NB4 (cell line): ENCODE results near the gene CABLES1.

Source experiments
- DNase-seq: peaks from one replicate; pipeline ENCODE4 v3.0.0; 2010; ENCODE audit warnings: low read depth
- H3K4me3 ChIP-seq: one replicate; pipeline ENCODE4 v1.5.1; 2011; ENCODE audit warnings: mild to moderate bottlenecking, low read depth, low read length, moderate library complexity
- CTCF ChIP-seq: IDR thresholded peaks from one replicate; pipeline ENCODE4 v1.5.1; 2012; ENCODE audit warnings: low read depth, low read length
- MAX ChIP-seq: IDR thresholded peaks from 2 replicates; pipeline ENCODE4 v1.6.1; 2011; ENCODE audit warnings: low read depth, low read length
- MYC ChIP-seq: IDR thresholded peaks from 2 replicates; pipeline ENCODE4 v1.6.1; 2011; ENCODE audit warnings: low read depth, low read length
- POLR2A ChIP-seq: IDR thresholded peaks from 2 replicates; pipeline ENCODE4 v1.6.1; 2011; ENCODE audit warnings: mild to moderate bottlenecking; ENCODE audit not compliant: insufficient read length; ENCODE audit errors: extremely low read depth

The CABLES1 gene

GRCh38 chr18:23146861-23147469 lies 11.7 kb downstream of the CABLES1 start:
- H3K4me3 ChIP-seq, result no peak overlapping the region
- TF ChIP-seq CTCF (no peak), MAX (no peak), MYC (no peak), POLR2A (no peak)
- DNase-seq, result no peak

GRCh38 chr18:23148382-23148781 lies 13.1 kb downstream of the CABLES1 start:
- DNase-seq, result no peak
- H3K4me3 ChIP-seq, result no peak overlapping the region
- TF ChIP-seq MAX (no peak), MYC (no peak), CTCF (no peak), POLR2A (no peak)

- DNase-seq, result no peak
- TF ChIP-seq MYC (no peak), MAX (no peak), POLR2A (no peak), CTCF (no peak)
- no peak overlapping the region for H3K4me3 ChIP-seq
These were observed 14.3 kb downstream of the CABLES1 start for GRCh38 chr18:23149570-23149969.

- no peak overlapping the region for H3K4me3 ChIP-seq
- peak; percentile 58 for DNase-seq
- TF ChIP-seq POLR2A (no peak), CTCF (no peak), MYC (no peak), MAX (no peak)
These were observed 16.3 kb downstream of the CABLES1 start for GRCh38 chr18:23151414-23152099.

- H3K4me3 ChIP-seq, result no peak overlapping the region
- TF ChIP-seq POLR2A (no peak), CTCF (no peak), MYC (no peak), MAX (no peak)
- no peak for DNase-seq
These were observed 18.7 kb downstream of the CABLES1 start for GRCh38 chr18:23154030-23154429.
